HG02852 (cell line): ENCODE measurements around the gene PIGA.
"Not testable (repeated sequence)": the region's sequence is repeated elsewhere in the genome, so short reads cannot be mapped to it uniquely, and the experiment has no call there.

Source experiments
- ATAC-seq: cut with Tn5 transposase; IDR thresholded peaks from one replicate; pipeline ENCODE4 v1.9.1; 2021; ENCODE audit warnings: mild to moderate bottlenecking, moderate library complexity; ENCODE audit not compliant: unreplicated experiment

PIGA gene

GRCh38 chrX:15322072-15322471, 13.3 kb downstream of the PIGA start:
- ATAC-seq = no peak

DNA sequence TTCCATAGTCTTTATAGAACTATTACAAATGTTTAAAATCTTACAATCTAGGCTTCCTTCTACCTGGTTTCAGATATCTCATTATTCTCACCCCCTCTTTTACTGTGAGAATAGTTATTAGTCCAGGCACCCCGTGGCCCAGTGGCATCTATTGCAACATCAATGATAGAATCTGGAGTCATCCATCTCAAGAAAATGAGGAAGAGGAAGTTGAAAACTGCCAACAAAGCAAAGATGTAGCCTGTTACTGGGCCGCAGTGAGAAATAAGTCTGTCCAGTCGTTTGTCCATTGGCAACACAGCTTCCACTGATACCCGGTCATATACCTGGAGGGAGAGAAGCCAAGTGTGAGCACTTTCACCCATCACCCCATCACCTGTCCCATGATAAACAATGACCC, 13.9 kb downstream of the PIGA start:
- ATAC-seq = no peak

GRCh38 chrX:15320297-15320696, 15.0 kb downstream of the PIGA start:
- no peak for ATAC-seq

DNA sequence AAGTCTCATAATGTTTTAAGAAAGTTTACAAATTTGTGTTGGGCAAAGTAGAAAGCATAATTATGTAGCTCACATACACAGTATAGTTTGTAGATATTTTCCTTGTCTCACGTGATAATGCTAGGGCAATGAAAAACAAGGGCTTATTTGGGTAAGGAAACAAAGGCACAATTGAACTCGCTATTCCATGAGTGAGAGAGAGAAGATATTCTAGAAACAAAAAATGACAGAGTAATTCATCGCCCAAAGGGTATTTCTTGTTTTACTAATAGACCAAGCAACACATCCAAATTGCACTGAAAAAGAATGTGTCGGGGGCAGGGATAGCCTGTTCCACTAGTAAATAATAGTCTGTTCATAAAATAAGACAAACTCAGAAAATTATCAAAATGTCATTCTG, 16.2 kb downstream of the PIGA start:
- ATAC-seq = no peak

DNA sequence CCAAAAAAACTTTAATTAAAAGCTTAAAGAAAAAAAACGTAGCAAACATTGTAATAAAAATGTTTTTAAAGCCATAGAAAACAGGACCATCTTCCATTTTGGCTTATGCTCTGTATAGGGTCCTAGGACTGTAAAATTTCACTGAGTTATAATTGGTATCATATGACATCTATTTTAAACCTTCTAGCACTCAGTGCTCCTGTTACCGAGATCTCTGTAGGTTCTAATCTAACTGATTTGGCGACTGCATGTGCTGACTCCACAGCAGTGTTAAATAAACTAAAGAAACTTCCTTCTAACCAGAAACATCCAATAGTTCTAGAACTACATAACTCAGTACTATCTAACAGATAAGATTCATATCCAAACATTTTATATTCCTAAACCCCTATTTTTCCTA, 19.8 kb downstream of the PIGA start, which contains the start of gene ASB11:
TSS of gene ASB11 (minus strand) at position 132 of the 400 bp plus-strand sequence. CDS start at position 97, 35 bp downstream.
- ATAC-seq = no peak

- no peak for ATAC-seq
Observed at GRCh38 chrX:15314472-15314871, 20.9 kb downstream of the PIGA start.

DNA sequence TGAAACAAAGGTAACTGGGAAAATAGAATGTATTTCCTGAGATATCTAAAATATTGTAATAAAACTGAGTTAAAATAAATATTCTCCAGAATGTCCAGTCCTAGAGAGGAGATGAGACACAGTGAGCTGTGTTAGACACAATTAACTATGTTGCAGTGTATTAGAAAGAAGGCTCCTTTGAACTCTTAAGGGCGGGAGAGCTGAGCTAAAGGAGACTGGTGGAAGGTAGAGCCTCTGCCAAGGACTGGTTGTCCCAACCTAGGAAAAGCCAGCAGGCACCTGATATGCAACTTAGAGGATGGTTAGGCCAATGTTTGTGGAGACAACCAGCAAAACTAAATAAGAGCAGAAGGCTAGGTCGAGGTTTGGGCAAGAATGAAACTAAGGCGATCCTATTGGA, 24.2 kb downstream of the PIGA start:
- ATAC-seq = no peak

DNA sequence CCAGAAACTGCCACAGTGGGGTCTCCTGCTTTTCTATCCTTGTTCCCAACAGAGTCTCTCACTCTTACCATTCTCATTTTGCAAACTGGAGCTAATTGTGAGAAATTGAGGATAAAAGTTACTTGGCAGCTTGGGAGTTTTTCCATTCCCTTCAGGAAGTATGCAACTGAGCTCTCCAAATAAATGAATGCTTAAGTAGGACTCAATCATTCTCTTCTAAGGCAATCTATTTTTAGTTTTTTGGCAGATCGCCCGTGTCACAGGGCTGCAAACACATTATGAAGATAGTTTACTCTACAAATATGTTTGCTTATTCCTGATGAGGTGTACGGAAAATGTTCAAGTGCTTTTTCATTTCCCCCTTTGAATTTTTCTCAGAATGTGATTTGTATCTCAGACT, 25.2 kb downstream of the PIGA start:
- no peak for ATAC-seq

DNA sequence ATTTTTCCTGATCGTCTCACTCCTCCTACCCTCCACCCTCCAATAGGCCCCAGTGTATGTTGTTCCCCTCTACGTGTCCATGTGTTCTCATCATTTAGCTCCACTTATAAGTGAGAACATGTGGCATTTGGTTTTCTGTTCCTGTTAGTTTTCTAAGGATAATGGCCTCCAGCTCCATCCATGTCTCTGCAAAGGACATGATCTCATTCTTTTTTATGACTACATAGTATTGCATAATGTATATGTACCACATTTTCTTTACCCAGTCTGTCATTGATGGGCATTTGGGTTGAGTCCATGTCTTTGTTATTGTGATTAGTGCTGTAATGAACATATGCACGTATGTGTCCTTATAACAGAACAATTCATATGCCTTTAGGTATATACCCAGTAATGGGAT, 29.4 kb downstream of the PIGA start:
- not testable (repeated sequence) for ATAC-seq

GRCh38 chrX:15301924-15302323, 33.4 kb downstream of the PIGA start:
- ATAC-seq = no peak

DNA sequence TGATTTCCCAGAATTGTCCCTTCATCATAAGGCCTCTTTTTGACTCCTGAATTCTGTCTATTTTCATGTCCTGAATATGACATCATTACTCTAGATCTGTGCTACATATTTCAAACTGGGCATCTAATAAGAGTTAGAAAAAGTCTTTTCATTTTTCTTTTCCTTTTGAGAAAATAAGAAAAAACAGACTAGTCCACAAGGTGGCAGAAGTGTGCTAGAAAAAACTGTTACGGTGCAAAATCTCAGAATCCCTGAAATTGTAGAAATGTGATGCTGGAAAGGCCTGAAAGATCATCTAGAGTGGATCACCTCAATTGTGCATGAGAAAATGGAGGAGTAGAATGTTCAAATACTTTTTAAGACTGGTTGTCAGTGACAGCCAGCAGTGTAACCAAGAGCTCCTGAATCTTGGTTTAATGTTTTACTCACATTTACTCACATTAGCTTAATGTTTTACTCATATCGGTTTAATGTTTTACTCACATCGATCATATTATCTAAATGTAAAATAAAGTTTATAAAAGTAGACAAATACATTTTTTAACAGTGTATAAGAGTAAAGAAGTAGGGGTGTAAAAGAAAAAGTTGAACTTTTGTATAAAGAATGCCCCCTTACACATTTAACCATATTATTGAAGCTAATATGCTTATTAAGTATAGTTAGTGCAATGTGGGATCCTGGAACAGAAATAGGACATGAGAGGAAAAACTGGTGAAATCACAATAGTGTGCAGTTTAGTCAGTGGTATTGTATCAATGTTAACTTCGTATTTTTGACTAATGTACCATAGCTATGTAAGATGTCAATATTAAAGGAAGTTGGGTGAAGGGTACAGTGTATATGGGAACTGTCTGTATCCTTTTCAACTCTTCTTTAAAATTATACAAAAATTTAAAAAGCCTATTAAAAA, 35.1 kb downstream of the PIGA start:
- no peak for ATAC-seq

GRCh38 chrX:15298780-15299179, 36.5 kb downstream of the PIGA start:
- no peak for ATAC-seq

GRCh38 chrX:15298201-15298600, 37.1 kb downstream of the PIGA start:
- no peak for ATAC-seq

- ATAC-seq = no peak
Observed at GRCh38 chrX:15293451-15293850, 41.9 kb downstream of the PIGA start.

DNA sequence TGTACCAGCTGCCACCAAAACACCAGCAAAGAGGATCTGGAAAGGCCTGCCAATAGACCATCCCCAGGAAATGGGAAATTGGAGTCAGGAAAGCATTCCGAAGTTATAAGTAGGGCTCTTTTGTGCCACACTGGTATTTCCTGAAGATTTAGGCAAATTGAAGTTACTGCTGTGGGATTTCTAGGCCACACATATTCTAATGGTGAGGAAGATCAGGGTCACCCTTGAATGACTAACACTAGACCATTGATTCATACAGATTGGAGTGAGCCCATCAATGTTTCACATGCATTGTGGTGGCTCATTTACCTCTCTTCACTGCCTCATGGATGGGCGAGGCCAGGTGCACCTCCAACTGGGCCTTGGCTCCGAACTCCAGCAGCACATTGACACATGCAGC, 42.5 kb downstream of the PIGA start:
- no peak for ATAC-seq

DNA sequence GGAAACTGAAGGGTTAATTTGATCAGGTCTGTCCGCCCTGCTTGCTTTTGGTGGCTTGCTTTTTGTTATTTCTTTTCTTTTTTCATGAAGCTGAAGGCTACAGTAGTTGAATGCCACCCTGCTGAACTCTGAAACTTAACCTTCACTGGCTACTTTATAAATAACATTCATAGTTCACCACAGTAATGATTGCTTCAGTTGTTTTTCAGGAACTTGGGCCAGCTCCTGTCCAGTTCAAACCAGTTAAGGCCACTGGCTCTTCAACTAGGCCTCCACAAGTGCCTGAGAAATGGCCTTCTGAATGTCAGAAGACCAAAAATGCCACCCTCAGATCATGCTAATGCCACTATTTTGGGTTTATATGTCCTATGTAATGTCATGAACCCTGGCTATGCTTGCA, 57.7 kb downstream of the PIGA start:
- no peak for ATAC-seq

DNA sequence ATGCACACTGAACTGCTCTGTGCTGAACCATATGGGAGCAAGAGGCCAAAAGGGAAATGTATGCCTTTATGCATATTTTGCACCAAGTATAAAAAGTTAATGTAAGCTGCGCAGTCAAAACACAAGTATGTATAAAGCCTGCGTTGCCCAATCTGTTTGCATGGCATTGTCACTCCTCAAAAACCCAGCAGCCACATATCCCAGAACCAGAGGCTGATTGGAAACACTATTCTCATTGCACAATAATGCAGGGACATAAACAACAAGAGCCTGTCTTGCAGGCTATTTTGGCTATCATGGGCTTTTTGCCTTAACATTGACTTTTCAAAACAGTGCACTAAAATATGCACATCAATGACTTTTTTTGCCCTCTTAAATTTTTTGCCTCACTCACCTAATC, 60.4 kb downstream of the PIGA start:
- no peak for ATAC-seq

- ATAC-seq = not testable (repeated sequence)
Observed at GRCh38 chrX:15273275-15273674, 62.0 kb downstream of the PIGA start.

DNA sequence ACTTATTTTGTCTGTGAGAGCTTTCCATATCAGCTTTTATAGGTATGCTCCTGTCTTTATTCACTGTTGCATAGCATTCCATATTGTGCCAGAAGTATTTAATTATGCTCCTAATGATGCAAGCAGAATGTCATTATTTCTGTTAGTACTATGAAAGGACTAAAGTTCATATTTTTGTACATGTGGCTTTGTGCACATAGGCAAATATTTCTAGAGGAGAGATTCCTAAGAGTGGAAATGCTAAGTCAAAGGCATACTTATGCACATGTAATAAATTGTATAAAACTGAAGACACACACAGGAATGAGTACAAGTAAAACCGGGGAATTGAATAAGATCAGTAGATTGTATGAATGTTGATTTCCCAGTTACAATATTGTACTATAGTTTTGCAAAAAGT, 63.6 kb downstream of the PIGA start:
- no peak for ATAC-seq

DNA sequence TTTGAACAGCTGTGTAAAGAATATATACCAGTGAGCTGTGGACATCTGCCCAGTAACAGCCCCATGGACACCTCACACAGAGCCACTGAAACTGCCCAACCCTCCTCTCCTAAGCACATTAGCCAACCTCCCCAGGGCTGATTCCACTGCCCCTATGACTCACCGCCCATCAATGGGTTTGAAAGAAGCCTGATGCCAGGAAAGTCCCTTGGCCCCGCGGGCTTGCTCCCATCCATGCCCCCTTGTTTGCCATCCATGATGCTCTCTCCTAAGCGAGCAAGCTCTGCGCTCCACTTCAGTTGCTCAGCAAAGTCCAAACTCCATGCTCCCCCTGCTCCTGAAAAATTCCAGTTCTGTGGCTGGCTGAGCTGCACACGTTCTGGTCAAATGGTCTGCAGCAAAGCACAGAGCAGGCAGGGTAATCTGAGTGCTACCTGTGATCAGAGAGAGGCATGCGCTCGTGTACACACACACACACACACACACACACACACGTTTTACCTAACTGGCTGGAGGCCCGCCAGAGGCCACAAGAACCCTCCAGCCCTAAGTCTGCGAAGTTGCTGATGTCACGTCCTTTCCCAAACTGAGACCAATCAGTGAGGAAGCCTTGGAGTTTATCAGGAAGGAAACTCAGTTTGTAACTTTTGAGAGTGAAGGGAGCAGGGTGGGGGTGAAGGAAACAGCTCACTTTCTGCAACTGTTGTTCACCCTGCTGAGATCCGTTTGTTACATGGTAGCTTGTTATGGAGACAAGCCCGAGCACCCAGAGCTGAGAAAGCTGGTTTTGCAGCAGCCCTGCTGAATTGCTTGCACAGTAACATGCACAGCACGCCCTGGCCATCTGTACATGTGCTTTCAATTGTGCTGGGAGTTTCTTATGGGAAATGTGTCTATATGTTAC, 65.5 kb downstream of the PIGA start, which contains the start of gene ASB9:
TSS of gene ASB9 (minus strand) at position 466 of the 904 bp plus-strand sequence. CDS start at position 257, 209 bp downstream.
- ATAC-seq = no peak
